Measurements from ENCODE around the gene AUP1.
"Not testable (repeated sequence)": the region's sequence is repeated elsewhere in the genome, so short reads cannot be mapped to it uniquely, and the experiment has no call there.

AUP1 gene

GRCh38 chr2:74495440-74495839 is 34.1 kb downstream of the AUP1 start:
- no peak for FAIRE-seq

GRCh38 chr2:74493546-74493945 is 36.0 kb downstream of the AUP1 start:
- no peak for FAIRE-seq

DNA sequence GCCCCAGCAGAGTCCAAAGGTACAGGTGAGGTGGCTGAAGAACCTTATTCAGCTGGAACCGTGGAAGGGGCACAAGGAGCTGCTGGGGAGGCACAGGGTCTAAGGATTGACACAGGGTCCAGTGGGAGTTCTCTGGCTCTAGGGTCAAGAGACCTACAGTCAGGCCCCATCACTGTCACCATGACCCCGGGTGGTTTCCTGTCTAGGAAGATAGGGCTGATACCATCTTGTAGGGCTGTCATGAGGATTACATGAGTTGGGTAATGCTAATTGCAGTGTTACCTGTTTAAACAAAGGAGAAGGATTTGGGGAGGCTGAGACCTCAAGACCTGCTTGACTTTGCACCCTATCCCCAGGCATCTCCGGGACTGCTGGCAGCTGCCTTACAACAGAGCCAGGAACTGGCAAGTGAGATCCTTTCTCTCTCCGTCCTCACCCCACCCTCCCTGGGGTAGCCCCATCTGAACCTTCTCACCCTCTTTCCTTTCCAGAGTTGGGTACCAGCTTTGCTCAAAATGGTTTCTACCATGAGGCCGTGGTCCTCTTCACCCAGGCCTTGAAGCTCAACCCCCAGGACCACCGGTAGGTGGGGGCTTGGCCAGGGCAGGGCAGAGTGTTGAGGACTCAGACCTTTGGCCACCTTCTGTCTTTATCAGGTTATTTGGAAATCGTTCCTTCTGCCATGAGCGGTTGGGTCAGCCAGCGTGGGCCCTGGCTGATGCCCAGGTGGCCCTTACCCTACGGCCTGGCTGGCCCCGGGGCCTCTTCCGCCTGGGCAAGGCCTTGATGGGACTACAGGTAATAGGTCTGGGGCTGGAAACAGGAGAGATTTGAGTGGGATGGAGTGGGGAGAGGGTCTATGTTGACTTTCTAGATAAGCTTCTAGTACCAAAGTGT is 37.6 kb downstream of the AUP1 start:
- FAIRE-seq: no peak

- no peak for FAIRE-seq
Measured at GRCh38 chr2:74489906-74490305, 39.6 kb downstream of the AUP1 start.

DNA sequence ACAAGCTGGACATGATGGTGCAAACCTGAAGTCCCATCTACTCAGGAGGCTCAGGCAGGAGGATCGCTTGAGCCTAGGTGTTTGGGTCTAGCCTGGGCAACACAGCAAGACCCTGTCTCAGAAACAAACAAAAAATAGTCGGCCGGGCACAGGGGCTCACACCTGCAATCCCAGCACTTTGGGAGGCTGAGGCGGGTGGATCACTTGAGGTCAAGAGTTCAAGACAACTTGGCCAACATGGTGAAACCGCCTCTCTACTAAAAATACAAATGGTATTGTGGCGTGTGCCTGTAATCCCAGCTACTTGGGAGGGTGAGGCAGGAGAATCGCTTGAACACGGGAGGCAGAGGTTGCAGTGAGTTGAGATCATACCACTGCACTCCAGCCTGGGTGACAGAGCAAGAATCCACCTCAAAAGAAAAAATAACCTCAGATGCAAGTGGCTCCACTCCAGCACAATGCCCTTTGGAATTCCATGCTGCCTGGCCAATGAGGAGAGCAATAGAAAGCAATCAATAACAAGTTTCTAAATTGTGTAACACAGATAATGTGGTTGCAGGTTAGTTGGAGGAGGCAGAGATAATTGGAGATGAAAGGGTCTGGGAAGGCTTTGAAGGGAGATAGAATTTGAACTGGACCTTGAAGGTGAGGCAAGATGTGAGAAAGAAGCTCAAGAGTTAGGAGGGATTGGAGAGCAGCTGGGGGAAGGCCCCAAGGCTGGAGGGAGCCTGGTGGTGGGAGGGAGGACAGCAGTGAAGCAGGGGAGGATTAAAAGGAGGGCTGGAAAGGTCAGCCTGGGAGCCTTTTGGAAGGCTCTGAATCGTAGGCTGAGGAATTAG is 40.6 kb downstream of the AUP1 start:
- FAIRE-seq: no peak

- no peak for FAIRE-seq
Measured at GRCh38 chr2:74486141-74486540, 43.4 kb downstream of the AUP1 start.

- not testable (repeated sequence) for FAIRE-seq
Measured at GRCh38 chr2:74483675-74484164, 45.8 kb downstream of the AUP1 start.

GRCh38 chr2:74482801-74483674 is 46.5 kb downstream of the AUP1 start, which contains the start of the genes CCDC142 and TTC31:
CCDC142 (minus strand) TSS chr2:74482998; CDS start chr2:74482837, 161 bp downstream.
TTC31 (plus strand) TSS chr2:74483081; CDS start chr2:74483096, 15 bp downstream.
- FAIRE-seq: peak; percentile 91

DNA sequence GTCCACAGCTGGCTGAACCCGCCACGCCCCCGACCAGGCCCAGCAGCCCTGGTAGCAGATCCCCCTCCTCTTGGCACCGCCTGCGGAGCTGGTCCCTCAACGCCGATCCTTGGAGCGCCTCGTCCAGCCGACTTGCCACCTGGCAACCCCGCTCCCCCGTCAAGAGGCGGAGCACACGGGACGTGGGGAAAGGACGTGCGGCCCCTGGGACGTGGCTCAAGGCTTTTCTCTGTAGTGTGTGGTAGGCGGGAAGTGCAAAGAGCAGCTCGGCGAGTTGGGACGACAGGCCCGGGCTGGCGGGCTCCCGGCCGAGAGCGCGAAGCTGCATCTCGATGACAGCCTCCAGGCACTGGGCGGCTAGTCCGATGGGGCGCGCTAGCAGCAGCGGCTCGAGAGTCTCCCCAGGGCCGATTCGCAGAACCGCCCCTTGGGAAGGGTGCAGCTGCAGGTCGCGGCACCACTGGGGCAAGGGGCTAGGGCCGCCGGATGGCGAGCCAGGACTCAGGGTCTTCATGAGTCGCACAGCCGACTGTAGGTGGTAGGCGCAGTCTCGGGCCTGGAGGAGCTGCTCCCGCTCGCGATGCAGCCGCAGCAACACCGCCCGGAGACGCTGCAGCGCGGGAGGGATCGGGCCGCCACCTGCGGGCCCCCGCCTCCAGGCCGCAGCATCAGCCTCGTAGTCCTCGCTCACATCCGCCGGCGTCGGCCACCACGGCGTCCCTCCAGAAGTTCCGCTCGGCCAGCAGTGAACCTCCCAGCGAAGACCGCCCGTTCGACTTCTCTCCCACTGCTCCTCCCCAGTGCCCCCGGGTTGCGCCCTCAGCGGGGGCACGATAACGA is 47.3 kb downstream of the AUP1 start:
- no peak for FAIRE-seq

- FAIRE-seq: no peak
Measured at GRCh38 chr2:74481431-74481830, 48.1 kb downstream of the AUP1 start.

Data from G401.6 (cell line).